Urinary bladder (tissue), 4 donors: Measurements from ENCODE around the gene EP400. TPM values are rescaled to one million over a fixed set of nuclear protein-coding genes. Genes with fewer than 3 reads are reported as not detected.
"Not testable (repeated sequence)": the region's sequence is repeated elsewhere in the genome, so short reads cannot be mapped to it uniquely, and the experiment has no call there.

Experiments used
- DNase-seq: peaks from one replicate; pipeline ENCODE4 v3.0.0-alpha.2; 2015; ENCODE audit errors: extremely low spot score
- H3K27ac ChIP-seq: one replicate; pipeline ENCODE4 v1.5.1; 2013; ENCODE audit warnings: low read depth, mild to moderate bottlenecking, moderate library complexity
- H3K36me3 ChIP-seq: one replicate; pipeline ENCODE4 v1.6.1; 2013; ENCODE audit warnings: mild to moderate bottlenecking, moderate library complexity; ENCODE audit not compliant: insufficient read depth
- H3K4me1 ChIP-seq: one replicate; pipeline ENCODE4 v1.6.1; 2013; ENCODE audit warnings: mild to moderate bottlenecking, moderate library complexity; ENCODE audit not compliant: insufficient read depth
- H3K4me3 ChIP-seq: one replicate; pipeline ENCODE4 v1.5.1; 2013; ENCODE audit warnings: low read depth, low read length
- WGBS: extraction: QIAGEN DNeasy Blood & Tissue Kit; methylation state at CpG from one replicate; pipeline ENCODE4 v1.1.7; 2013; 5-methylcytosine and 5-hydroxymethylcytosine counted together
- polyA plus RNA-seq: library from polyadenylated mRNA; stranded (reverse); fragments of 200-250 nt; gene quantifications from one replicate; pipeline ENCODE4 v1.2.3, GENCODE V29; 2013
- total RNA-seq: library from RNA; depleted of rRNA; stranded (reverse); fragments of >200 nt; gene quantifications from one replicate; pipeline ENCODE4 v1.2.3, GENCODE V29; 2014
- donor health status: healthy with polysubstance abuse.
- donor health status: healthy.

EP400 gene
- total and polyA plus RNA-seq, 2 donors, result 17.9 to 20.1 TPM

GRCh38 chr12:132071040-132071810, 121.5 kb downstream of the EP400 start:
- peaks cover 2% of the 10 kb centered on the region for H3K36me3 ChIP-seq
- no peaks in the 10 kb centered on the region for H3K4me1 ChIP-seq
- DNase-seq, result no peak
- H3K27ac ChIP-seq, result no peak overlapping the region
- no peak overlapping the region for H3K4me3 ChIP-seq
- WGBS, result 87% methylated on average over 12 of the region's 12 CpGs

- no peak for DNase-seq
- Histone ChIP-seq H3K4me3 (no peak overlapping the region), H3K36me3 (peaks cover 2% of the 10 kb centered on the region), H3K4me1 (no peaks in the 10 kb centered on the region), H3K27ac (no peak overlapping the region)
- 95% methylated on average over 14 of the region's 14 CpGs for WGBS
Measured at GRCh38 chr12:132071830-132072384, 122.2 kb downstream of the EP400 start.

GRCh38 chr12:132074216-132074615, 124.5 kb downstream of the EP400 start:
- DNase-seq, result no peak
- Histone ChIP-seq H3K4me1 (no peaks in the 10 kb centered on the region), H3K27ac (no peak overlapping the region), H3K4me3 (no peak overlapping the region), H3K36me3 (no peaks in the 10 kb centered on the region)
- WGBS, result 88% methylated on average over 14 of the region's 14 CpGs

GRCh38 chr12:132075026-132075713, 125.4 kb downstream of the EP400 start:
- DNase-seq, result no peak
- Histone ChIP-seq H3K4me3 (no peak overlapping the region), H3K27ac (no peak overlapping the region), H3K4me1 (no peaks in the 10 kb centered on the region), H3K36me3 (no peaks in the 10 kb centered on the region)
- WGBS, result 91% methylated on average over 15 of the region's 15 CpGs

- no peak for DNase-seq
- Histone ChIP-seq H3K27ac (no peak overlapping the region), H3K4me1 (no peaks in the 10 kb centered on the region), H3K36me3 (no peaks in the 10 kb centered on the region), H3K4me3 (no peak overlapping the region)
- 91% methylated on average over 16 of the region's 16 CpGs for WGBS
Measured at GRCh38 chr12:132075714-132076553, 126.2 kb downstream of the EP400 start.

DNA sequence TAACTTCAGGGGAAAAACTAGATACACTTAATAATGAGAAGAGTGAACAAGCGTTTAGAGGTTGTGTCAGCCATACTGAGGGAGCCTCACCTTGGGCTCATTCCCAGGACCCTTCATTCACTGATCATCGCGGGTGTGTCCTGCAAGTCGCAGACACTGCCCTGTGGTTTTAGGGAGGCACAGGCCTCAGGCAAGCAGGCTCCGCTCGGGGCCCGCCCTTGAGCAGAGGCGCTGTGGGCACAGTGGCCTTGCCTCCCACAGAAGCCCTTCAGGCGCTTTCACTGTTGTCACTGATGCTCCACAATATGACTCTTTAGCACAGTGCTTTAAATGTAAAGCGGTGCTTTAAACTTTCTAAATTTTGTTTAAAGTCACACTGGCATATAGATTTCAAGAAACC, 127.0 kb downstream of the EP400 start:
- 90% methylated on average over 10 of the region's 10 CpGs for WGBS
- no peak for DNase-seq
- H3K27ac ChIP-seq, result no peak overlapping the region
- no peaks in the 10 kb centered on the region for H3K36me3 ChIP-seq
- H3K4me3 ChIP-seq, result no peak overlapping the region
- no peaks in the 10 kb centered on the region for H3K4me1 ChIP-seq

GRCh38 chr12:132077322-132078100, 127.8 kb downstream of the EP400 start:
- WGBS, result 88% methylated on average over 29 of the region's 29 CpGs
- Histone ChIP-seq H3K4me1 (no peaks in the 10 kb centered on the region), H3K36me3 (no peaks in the 10 kb centered on the region), H3K27ac (no peak overlapping the region), H3K4me3 (no peak overlapping the region)
- no peak for DNase-seq

DNA sequence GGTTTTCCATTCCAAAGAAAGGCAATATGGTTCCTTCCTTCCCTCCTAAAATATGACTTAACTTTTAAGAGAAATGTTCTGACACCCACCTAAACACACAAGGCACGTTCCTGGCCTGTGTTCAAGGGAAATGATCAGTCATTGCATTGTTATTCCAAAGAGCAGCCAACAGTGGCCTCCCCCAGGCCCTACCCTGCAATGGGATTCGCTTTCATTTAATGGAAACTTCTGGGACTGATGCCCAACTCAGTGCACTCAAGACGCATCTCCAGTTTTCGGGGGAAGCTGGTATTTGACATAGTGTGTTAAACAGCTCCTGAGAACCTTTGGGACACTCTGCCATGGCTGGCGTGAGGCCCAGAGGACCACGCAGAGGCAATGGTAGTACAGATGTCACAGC, 128.4 kb downstream of the EP400 start:
- Histone ChIP-seq H3K4me3 (no peak overlapping the region), H3K27ac (no peak overlapping the region), H3K36me3 (no peaks in the 10 kb centered on the region), H3K4me1 (no peaks in the 10 kb centered on the region)
- DNase-seq, result no peak
- 53% methylated on average over 6 of the region's 6 CpGs for WGBS

- WGBS, result 95% methylated on average over 8 of the region's 8 CpGs
- no peaks in the 10 kb centered on the region for H3K36me3 ChIP-seq
- no peak overlapping the region for H3K27ac ChIP-seq
- H3K4me1 ChIP-seq, result peaks cover 3% of the 10 kb centered on the region
- H3K4me3 ChIP-seq, result no peak overlapping the region
- no peak for DNase-seq
Measured at GRCh38 chr12:132079200-132079599, 129.5 kb downstream of the EP400 start.

DNA sequence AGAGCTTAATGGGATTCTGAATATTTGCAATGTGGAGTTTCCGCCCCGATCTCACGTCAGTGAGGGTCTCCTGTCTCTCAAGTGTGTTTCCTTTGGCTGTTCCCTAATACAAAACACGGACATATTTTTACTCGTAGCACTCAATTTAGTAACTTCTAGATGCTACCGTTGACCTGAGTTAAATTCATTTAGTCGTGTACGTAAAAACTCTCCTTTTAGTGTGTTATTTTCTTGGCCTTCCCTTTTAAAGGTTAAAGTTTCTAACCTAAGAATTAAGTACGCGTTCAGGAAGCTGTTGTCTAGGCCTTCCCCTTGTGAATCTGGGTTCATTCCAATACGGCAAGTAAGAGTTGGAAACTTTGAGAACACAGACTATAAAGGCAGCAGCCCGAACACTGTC, 130.0 kb downstream of the EP400 start:
- no peak overlapping the region for H3K27ac ChIP-seq
- 86% methylated on average over 12 of the region's 12 CpGs for WGBS
- H3K36me3 ChIP-seq, result no peaks in the 10 kb centered on the region
- no peak for DNase-seq
- peaks cover 3% of the 10 kb centered on the region for H3K4me1 ChIP-seq
- H3K4me3 ChIP-seq, result no peak overlapping the region

DNA sequence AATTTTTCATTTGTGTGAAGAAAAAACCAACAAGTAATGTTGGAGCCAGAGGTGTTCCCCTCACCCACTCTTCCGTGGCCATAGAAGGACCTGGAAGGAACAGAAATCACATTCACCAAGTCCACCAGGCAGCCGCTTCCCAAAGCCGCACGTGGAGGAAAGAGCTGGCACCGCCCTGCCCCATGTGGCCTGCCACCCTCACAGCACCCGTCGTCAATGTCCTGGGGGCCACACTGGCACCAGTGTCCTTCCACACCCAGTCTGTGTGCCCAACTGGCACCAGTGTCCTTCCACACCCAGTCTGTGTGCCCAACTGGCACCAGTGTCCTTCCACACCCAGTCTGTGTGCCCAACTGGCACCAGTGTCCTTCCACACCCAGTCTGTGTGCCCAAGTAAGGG, 130.8 kb downstream of the EP400 start:
- not testable (repeated sequence) for H3K4me1 ChIP-seq, H3K27ac ChIP-seq, H3K36me3 ChIP-seq, H3K4me3 ChIP-seq, DNase-seq
- 80% methylated on average over 7 of the region's 7 CpGs for WGBS

- H3K36me3 ChIP-seq, result no peaks in the 10 kb centered on the region
- H3K4me1 ChIP-seq, result peaks cover 3% of the 10 kb centered on the region
- 83% methylated on average over 9 of the region's 9 CpGs for WGBS
- H3K4me3 ChIP-seq, result no peak overlapping the region
- DNase-seq, result no peak
- no peak overlapping the region for H3K27ac ChIP-seq
Measured at GRCh38 chr12:132081423-132081822, 131.7 kb downstream of the EP400 start.

DNA sequence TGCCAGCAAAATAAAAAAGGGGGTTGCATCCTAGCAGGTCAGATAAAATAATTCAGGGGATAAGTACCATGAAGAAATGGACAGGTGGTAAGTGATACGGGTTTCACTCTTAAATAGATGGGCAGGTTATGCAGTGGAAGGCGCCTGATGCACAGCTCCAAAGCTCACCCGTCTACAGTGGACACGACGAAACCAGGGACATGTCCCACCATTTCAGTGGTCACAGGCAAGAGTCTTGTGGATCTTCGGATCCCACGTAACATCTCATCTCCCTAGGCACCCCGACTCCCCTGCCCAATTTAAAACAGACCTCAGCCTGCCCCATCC, 133.8 kb downstream of the EP400 start:
- peaks cover 3% of the 10 kb centered on the region for H3K36me3 ChIP-seq
- peaks cover 3% of the 10 kb centered on the region for H3K4me1 ChIP-seq
- no peak for DNase-seq
- H3K4me3 ChIP-seq, result peak overlapping the region; percentile 89
- WGBS, result 12% methylated on average over 8 of the region's 8 CpGs
- no peak overlapping the region for H3K27ac ChIP-seq
